Neural cell (in vitro differentiated cells): ENCODE measurements around the gene ERICH6. TPM values are rescaled to one million over a fixed set of nuclear protein-coding genes. Genes with fewer than 3 reads are reported as not detected.
A peak's percentile ranks its signal among the peaks of the same experiment; 100 is the strongest.

Experiments used
- H2AFZ ChIP-seq: fragments of 200-600, 300-800 bp; sonication (generic), shearing (Covaris generic); 2 replicates; pipeline ENCODE4 v1.6.0; 2014; ENCODE audit warnings: low read depth, mild to moderate bottlenecking, antibody characterized with exemption, low read length, moderate library complexity
- H3F3A ChIP-seq: fragments of 200-600 bp; shearing (Covaris generic); 2 replicates; pipeline ENCODE4 v1.6.1; 2016; ENCODE audit warnings: mild to moderate bottlenecking, moderate library complexity, mixed read lengths, antibody characterized with exemption, low read length; ENCODE audit not compliant: insufficient read depth, poor library complexity, severe bottlenecking
- H3K27ac ChIP-seq: fragments of 200-600, 300-800 bp; sonication (generic), shearing (Covaris generic); 2 replicates; pipeline ENCODE4 v1.5.1; 2014; ENCODE audit warnings: mild to moderate bottlenecking, low read length, moderate library complexity
- H3K27me3 ChIP-seq: fragments of 300-800, 200-600 bp; sonication (generic), shearing (Covaris generic); 2 replicates; pipeline ENCODE4 v1.6.0; 2014; ENCODE audit warnings: mild to moderate bottlenecking, low read depth, low read length, moderate library complexity; ENCODE audit not compliant: insufficient read depth
- H3K36me3 ChIP-seq: fragments of 300-800, 200-600 bp; sonication (generic), shearing (Covaris generic); 2 replicates; pipeline ENCODE4 v1.5.1; 2014; ENCODE audit warnings: mild to moderate bottlenecking, antibody characterized with exemption, low read length, moderate library complexity; ENCODE audit not compliant: insufficient read depth
- H3K4me2 ChIP-seq: fragments of 300-800, 200-600 bp; sonication (generic), shearing (Covaris generic); 2 replicates; pipeline ENCODE4 v1.6.0; 2014; ENCODE audit warnings: mild to moderate bottlenecking, low read length
- H3K4me3 ChIP-seq: fragments of 300-800, 200-600 bp; sonication (generic), shearing (Covaris generic); 2 replicates; pipeline ENCODE4 v1.5.1; 2014; ENCODE audit warnings: mild to moderate bottlenecking, low read length, moderate library complexity
- H3K79me2 ChIP-seq: fragments of 200-600 bp; shearing (Covaris generic); replicated peaks from 2 replicates; pipeline ENCODE4 v1.6.0; 2014; ENCODE audit warnings: mild to moderate bottlenecking, low read length, moderate library complexity; ENCODE audit not compliant: insufficient read depth
- H3K9ac ChIP-seq: fragments of 300-800, 200-600 bp; sonication (generic), shearing (Covaris generic); 2 replicates; pipeline ENCODE4 v1.6.1; 2016; ENCODE audit warnings: mild to moderate bottlenecking, low read length, mixed read lengths
- H3K9me2 ChIP-seq: fragments of 200-600 bp; shearing (Covaris generic); 2 replicates; pipeline ENCODE4 v1.6.1; 2016; ENCODE audit warnings: mild to moderate bottlenecking, low read length, mixed read lengths; ENCODE audit not compliant: insufficient read depth
- H3K9me3 ChIP-seq: fragments of 200-600, 300-800 bp; sonication (generic), shearing (Covaris generic); 2 replicates; pipeline ENCODE4 v1.6.1; 2016; ENCODE audit warnings: mild to moderate bottlenecking, mixed run types, low read length, moderate library complexity, mixed read lengths
- H4K20me1 ChIP-seq: fragments of 200-600 bp; shearing (Covaris generic); 2 replicates; pipeline ENCODE4 v1.6.1; 2016; ENCODE audit warnings: mild to moderate bottlenecking, mixed run types; ENCODE audit not compliant: insufficient read depth
- EZH2 ChIP-seq: fragments of 200-600, 300-800 bp; shearing (Covaris generic), sonication (generic); IDR thresholded peaks from 2 replicates; pipeline ENCODE4 v1.6.1; 2014; ENCODE audit warnings: antibody characterized with exemption, low read length, borderline replicate concordance, mild to moderate bottlenecking; ENCODE audit not compliant: insufficient read depth, poor library complexity, severe bottlenecking
- MXI1 ChIP-seq: fragments of 450-650 bp; conservative IDR thresholded peaks from 2 replicates; pipeline ENCODE4 v1.6.1; 2014; ENCODE audit warnings: antibody characterized with exemption, mild to moderate bottlenecking; ENCODE audit not compliant: poor library complexity, severe bottlenecking
- RAD21 ChIP-seq: fragments of 450-650 bp; conservative IDR thresholded peaks from 2 replicates; pipeline ENCODE4 v1.6.1; 2014; ENCODE audit warnings: antibody characterized with exemption, mild to moderate bottlenecking, moderate library complexity
- SMC3 ChIP-seq: fragments of 450-650 bp; conservative IDR thresholded peaks from 2 replicates; pipeline ENCODE4 v1.6.1; 2014; ENCODE audit warnings: antibody characterized with exemption, mild to moderate bottlenecking, moderate library complexity; ENCODE audit not compliant: poor library complexity
- TAF1 ChIP-seq: IDR thresholded peaks from 2 replicates; pipeline ENCODE4 v1.6.1; 2012; ENCODE audit warnings: low read depth
- polyA plus RNA-seq: library from polyadenylated mRNA; depleted of rRNA; stranded (reverse); fragments of >200 nt; gene quantifications from 2 replicates; pipeline ENCODE4 v1.2.3, GENCODE V29; 2014
- TF ChIP-seq, protein P1 (sequence below): IDR thresholded peaks from 2 replicates; pipeline ENCODE4 v1.6.1; 2012; ENCODE audit warnings: borderline replicate concordance

ERICH6 gene
- polyA plus RNA-seq, 1 donor from 2014 or later, result not detected

DNA sequence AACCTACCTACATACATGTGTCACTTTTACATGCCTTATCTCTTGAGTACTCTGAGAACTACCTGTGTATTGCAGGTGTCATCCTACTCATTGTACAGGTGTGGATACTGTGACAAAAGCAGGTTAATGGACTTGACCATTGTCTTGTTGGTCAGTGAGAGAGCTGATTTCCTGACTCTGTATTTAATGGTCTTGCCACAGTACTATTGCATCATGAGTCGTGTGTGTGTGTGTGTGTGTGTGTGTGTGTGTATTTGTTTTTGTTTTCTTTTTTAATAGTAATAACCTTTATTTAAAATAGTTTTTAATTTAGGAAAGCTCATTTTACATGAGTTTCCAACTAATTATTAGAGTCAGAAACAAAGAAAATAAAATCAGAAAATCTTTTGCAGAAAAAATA is 92.9 kb downstream of the ERICH6 start:
- Histone ChIP-seq H2AFZ (no peak overlapping the region), H3K4me3 (peak overlapping the region; percentile 21), H3K27me3 (no peaks in the 10 kb centered on the region), H3K79me2 (peaks cover 80% of the 10 kb centered on the region), H3K36me3 (no peaks in the 10 kb centered on the region), H3K27ac (no peak overlapping the region), H3K9me3 (no peaks in the 10 kb centered on the region), H3K4me2 (no peak overlapping the region), H3F3A (no peaks in the 10 kb centered on the region), H3K9ac (no peak overlapping the region), H4K20me1 (no peaks in the 10 kb centered on the region), H3K9me2 (no peaks in the 10 kb centered on the region)
- TF ChIP-seq MXI1, result no peak
- TF ChIP-seq, protein P1, sequence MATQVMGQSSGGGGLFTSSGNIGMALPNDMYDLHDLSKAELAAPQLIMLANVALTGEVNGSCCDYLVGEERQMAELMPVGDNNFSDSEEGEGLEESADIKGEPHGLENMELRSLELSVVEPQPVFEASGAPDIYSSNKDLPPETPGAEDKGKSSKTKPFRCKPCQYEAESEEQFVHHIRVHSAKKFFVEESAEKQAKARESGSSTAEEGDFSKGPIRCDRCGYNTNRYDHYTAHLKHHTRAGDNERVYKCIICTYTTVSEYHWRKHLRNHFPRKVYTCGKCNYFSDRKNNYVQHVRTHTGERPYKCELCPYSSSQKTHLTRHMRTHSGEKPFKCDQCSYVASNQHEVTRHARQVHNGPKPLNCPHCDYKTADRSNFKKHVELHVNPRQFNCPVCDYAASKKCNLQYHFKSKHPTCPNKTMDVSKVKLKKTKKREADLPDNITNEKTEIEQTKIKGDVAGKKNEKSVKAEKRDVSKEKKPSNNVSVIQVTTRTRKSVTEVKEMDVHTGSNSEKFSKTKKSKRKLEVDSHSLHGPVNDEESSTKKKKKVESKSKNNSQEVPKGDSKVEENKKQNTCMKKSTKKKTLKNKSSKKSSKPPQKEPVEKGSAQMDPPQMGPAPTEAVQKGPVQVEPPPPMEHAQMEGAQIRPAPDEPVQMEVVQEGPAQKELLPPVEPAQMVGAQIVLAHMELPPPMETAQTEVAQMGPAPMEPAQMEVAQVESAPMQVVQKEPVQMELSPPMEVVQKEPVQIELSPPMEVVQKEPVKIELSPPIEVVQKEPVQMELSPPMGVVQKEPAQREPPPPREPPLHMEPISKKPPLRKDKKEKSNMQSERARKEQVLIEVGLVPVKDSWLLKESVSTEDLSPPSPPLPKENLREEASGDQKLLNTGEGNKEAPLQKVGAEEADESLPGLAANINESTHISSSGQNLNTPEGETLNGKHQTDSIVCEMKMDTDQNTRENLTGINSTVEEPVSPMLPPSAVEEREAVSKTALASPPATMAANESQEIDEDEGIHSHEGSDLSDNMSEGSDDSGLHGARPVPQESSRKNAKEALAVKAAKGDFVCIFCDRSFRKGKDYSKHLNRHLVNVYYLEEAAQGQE, result no peak
- no peak for TF ChIP-seq TAF1
- no peak for TF ChIP-seq EZH2
- no peak for TF ChIP-seq SMC3

DNA sequence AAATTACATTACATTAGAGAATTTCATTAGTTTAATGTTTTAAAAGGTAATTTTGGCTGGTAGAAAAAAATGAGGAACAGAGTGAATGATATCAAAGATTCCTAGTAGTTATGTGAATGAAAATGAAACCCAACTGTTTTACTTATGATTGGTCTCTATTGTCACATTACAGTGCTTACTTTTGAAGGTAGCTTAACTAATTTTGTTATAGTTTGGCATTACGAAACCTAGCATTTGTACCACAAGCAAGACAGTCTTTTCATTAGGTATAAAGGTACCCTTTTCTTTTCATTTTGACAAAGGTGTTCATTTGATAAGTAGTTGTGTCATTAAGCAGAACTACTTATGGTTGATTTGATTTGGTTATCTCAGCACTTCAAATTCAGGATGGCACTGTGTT is 93.7 kb downstream of the ERICH6 start:
- Histone ChIP-seq H3F3A (no peaks in the 10 kb centered on the region), H3K4me2 (no peak overlapping the region), H3K27ac (no peak overlapping the region), H3K9me2 (no peaks in the 10 kb centered on the region), H3K27me3 (no peaks in the 10 kb centered on the region), H3K9ac (no peak overlapping the region), H2AFZ (no peak overlapping the region), H4K20me1 (no peaks in the 10 kb centered on the region), H3K79me2 (peaks cover 88% of the 10 kb centered on the region), H3K4me3 (no peak overlapping the region), H3K9me3 (no peaks in the 10 kb centered on the region), H3K36me3 (no peaks in the 10 kb centered on the region)
- no peak for TF ChIP-seq RAD21
- TF ChIP-seq MXI1, result no peak
- TF ChIP-seq, protein P1, result no peak
- no peak for TF ChIP-seq SMC3
- no peak for TF ChIP-seq TAF1

Other genes with a start within 250 kb of the ERICH6 start
- gene SERP1, start 157.4 kb downstream of the ERICH6 start, polyA plus RNA-seq, result 106 and 120 TPM in 2 replicates
- 67.9 and 82.6 TPM in 2 replicates for gene EIF2A, start 157.1 kb downstream of the ERICH6 start, polyA plus RNA-seq
- 249 and 268 TPM in 2 replicates for gene SELENOT, start 100.6 kb downstream of the ERICH6 start, polyA plus RNA-seq
- gene SIAH2, start 59.2 kb upstream of the ERICH6 start, polyA plus RNA-seq, result 21.8 and 41.1 TPM in 2 replicates
- 0.28 TPM in 1 of 2 replicates, not detected in the other for gene MINDY4B, start 201.5 kb upstream of the ERICH6 start, polyA plus RNA-seq